GM18519 (cell line): Measurements from ENCODE around the gene CCDC14.
"Not testable (repeated sequence)": the region's sequence is repeated elsewhere in the genome, so short reads cannot be mapped to it uniquely, and the experiment has no call there.

Experiments
- ATAC-seq: cut with Tn5 transposase; IDR thresholded peaks from one replicate; pipeline ENCODE4 v1.9.1; 2021; ENCODE audit warnings: mild to moderate bottlenecking, moderate library complexity; ENCODE audit not compliant: unreplicated experiment, low FRiP score

CCDC14 gene

DNA sequence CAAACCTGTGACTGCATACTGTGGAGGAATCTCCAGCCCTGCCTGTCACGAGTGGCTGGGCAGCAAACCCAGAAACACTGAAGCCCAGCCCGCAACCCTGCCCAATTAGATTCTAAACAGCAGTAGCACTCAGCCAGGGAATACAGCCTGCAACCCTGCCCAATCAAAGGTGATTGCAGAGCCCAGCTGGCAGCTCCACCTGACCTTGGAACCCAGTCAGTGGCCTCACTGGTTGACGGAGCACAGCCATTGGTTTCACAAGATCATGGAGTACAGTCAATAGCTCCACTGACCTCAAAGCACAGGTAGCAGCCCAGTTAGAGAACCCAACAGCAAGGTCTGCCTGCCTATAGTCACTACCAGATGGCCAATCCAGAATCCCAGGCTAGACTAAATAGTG is 41.7 kb downstream of the CCDC14 start:
- no peak for ATAC-seq

- ATAC-seq: no peak
Measured at GRCh38 chr3:123914829-123915228, 46.2 kb downstream of the CCDC14 start.

DNA sequence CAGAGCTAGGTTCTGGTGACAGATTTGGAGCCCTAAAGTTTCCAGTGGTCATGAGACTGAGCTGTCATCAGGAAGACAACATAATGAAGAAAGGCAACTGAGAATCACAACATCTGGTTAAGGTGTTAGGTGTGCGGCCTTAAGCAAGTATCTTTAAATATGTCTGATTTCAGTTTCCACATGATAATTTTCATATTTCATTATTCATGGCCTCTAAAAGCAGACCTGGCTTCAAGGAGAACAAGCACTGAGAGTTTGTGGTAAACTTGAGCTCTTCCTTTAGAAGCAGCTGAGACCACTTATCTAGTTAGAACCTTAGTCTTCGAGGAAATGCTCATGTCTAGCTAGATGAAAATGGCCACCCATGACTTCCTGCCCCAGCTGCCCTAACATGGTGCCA is 51.2 kb downstream of the CCDC14 start:
- no peak for ATAC-seq

- ATAC-seq: no peak
Measured at GRCh38 chr3:123907720-123908119, 53.3 kb downstream of the CCDC14 start.

DNA sequence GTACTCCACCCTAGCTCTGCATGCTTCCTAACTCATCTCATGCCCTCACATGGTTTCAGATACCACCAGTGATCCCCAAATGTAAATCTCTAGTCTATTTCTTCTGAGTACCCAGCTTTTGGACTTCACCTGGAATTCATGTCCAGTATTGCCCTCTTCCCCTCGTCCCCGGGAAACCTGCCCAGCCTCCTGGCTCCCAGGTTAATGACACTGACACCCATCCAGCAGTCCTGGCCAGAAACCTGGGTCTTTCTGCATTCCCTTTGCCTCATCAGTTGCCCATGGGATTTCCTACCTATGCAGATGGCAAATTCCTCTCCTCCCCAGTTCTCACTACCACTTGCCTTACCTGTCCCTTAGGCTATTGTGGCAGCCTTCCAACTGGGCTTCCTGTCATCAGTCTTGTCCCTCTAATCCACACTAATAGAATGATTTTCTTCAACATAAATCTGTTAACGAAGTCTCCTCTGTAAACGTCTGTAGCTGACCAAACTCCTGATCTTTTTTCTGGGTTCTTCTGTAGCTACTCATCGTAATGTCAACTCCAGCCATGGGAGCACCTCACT is 61.6 kb downstream of the CCDC14 start:
- ATAC-seq: no peak

DNA sequence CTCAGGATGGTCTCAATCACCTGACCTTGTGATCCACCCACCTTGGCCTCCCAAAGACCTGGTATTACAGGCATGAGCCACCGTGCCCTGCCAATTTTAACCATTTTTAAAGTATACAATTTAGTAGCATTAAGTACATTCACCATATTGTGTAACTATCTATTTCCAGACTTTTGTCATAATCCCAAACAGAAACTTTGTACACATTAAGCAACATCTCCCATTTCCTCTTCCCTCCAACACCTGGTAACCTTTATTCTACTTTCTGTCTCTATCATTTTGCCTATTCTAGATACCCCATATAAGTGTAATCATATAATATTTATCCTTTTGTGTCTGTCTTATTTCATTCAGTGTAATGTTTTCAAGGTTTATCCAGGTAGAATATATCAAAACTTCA is 68.0 kb downstream of the CCDC14 start:
- ATAC-seq: no peak

GRCh38 chr3:123892195-123892594 is 68.8 kb downstream of the CCDC14 start:
- no peak for ATAC-seq

GRCh38 chr3:123890991-123891390 is 70.0 kb downstream of the CCDC14 start:
- not testable (repeated sequence) for ATAC-seq

DNA sequence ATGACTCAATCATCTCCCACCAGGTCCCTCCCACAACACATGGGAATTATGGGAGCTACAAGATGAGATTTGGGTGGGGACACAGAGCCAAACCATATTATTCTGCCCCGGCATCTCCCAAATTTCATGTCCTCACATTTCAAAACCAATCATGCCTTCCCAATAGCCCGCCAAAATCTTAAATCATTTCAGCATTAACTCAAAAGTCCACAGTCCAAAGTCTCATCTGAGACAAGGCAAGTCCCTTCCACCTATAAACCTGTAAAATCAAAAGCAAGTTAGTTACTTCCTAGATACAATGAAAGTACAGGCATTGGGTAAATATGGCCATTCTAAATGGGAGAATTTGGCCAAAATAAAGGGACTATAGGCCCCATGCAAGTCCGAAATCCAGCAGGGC is 70.9 kb downstream of the CCDC14 start:
- ATAC-seq: not testable (repeated sequence)

GRCh38 chr3:123884993-123885392 is 76.0 kb downstream of the CCDC14 start:
- no peak for ATAC-seq

- ATAC-seq: no peak
Measured at GRCh38 chr3:123884203-123884831, 76.7 kb downstream of the CCDC14 start, which contains the start of gene MYLK. TSS of gene MYLK (minus strand) at chr3:123884332. CDS start at chr3:123793841, 90,491 bp downstream.

DNA sequence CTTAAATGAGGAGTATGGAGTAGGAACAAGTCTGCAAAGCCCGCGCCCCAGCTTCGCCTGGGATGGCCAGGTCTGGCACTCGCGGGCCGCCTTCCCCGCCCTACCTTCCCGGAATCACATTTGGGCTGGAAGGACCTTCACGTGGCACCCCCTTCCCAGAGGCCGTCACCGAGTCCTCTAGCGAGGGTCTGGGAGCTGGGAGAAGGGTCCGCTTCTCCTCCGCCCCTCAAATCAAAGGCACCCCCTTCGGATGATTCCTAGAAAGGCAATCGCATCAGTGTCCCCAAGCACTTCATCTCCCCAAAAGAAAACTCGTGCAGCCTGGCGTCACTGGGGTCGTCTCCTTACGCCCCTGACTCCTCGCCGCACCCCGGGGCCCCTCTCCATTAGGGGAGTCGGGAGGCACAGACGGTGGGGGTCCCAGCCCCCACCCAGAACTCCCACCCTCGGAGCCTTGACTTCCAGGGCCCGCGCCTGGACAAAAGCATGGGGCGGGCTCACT is 77.3 kb downstream of the CCDC14 start:
- ATAC-seq: no peak

- ATAC-seq: no peak
Measured at GRCh38 chr3:123883111-123883510, 77.9 kb downstream of the CCDC14 start.

DNA sequence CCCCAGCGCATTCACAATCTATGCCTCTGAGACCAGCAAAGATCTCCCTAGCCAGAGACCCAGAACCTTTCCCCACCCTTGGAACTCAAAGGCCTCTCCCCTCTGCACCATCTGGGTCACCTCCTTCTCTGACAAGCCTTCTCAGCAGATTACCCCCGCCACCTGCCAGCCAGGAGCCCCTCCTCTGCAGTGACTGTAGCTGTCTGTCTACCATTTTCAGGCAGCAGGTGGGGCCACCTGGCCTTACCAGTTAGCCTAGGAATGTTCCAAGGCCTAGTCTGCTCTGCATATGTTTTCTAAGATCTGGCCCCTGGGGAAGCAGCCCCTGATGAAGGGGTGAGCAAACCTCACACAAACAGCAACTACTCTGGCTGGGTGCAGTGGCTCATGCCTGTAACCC is 79.3 kb downstream of the CCDC14 start:
- no peak for ATAC-seq

GRCh38 chr3:123880998-123881561 is 79.9 kb downstream of the CCDC14 start:
- ATAC-seq: no peak

- ATAC-seq: no peak
Measured at GRCh38 chr3:123878807-123879206, 82.2 kb downstream of the CCDC14 start.

GRCh38 chr3:123877965-123878364 is 83.1 kb downstream of the CCDC14 start:
- no peak for ATAC-seq

DNA sequence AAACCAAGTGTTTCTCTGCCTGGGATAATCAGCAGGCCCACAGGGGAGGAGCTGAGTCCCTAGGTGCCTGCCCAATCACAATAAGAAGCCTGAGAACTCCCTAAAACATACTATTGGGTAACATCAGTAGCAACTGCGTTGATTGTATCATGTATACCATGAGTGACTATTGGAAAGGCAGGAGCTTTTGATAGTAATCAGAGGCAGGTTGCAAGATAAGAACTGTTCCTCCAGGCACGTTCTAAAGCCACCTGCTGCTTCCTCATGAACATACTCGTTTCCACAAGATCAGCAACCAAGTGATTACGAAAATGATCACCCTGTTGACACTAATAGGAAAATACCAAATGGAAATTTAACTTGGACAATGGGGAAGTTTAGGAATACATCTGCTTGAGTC is 83.6 kb downstream of the CCDC14 start:
- no peak for ATAC-seq

GRCh38 chr3:123876858-123877257 is 84.2 kb downstream of the CCDC14 start:
- ATAC-seq: no peak

GRCh38 chr3:123872621-123873020 is 88.4 kb downstream of the CCDC14 start:
- no peak for ATAC-seq

DNA sequence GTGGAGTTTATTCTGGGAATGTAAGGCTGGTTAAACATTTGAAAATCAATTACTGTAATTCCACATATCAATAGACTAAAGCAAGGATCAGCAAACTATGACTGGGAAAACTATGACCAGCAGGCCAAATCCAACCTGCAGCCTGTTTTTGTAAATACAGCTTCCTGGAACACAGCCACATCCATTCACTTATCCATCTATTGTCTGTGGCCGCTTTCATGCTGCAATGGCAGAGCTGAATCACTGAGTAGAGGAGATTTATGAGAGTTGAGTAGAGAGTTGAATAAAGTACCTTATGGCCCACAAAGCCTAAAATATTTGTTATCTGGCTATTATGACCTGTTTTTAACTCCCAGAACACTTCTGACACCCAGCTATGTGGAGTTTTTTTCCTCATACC is 89.1 kb downstream of the CCDC14 start:
- no peak for ATAC-seq

DNA sequence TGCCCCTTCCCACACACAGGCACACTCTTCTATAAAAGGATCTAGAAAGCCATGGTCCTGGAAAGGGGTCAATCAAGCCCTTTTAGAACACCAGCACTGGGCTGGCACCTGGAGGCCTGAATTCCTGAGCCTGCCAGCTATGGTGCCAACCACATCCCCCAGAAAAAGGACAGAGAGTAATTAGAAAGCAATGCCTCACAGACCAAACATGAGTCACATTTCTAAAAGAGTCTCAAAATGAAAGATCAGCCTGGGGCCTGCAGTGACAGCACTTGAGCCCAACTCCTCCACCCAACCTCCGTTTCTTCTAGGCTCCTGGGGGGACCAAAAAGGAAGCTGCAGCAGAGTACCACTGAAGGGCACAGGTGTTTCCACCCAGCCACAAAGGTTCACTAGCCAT is 91.0 kb downstream of the CCDC14 start:
- no peak for ATAC-seq
